HCT116 (cell line): ENCODE results near the gene OPCML. TPM values are rescaled to one million over a fixed set of nuclear protein-coding genes. Genes with fewer than 3 reads are reported as not detected.

Source experiments
- ATAC-seq: fragments of 200-7000 bp; cut with Tn5 transposase; 2 replicates; pipeline ENCODE4 v1.9.1; 2020; ENCODE audit warnings: mild to moderate bottlenecking, moderate library complexity
- BruUV-seq: library from RNA; stranded (reverse); fragments of 400-500 nt; replicated peaks from 2 replicates; lab custom pipeline; 2021; lab: Mats Ljungman, UMichigan
- CTCF ChIA-PET: fragments of 300-600 bp; sonication (Branson Sonifier 250); formaldehyde crosslinking; loops from one replicate; lab custom pipeline; 2021; ENCODE audit warnings: antibody characterized with exemption; lab: Charles Lee
- POLR2A ChIA-PET: fragments of 300-600, 350-600 bp; sonication (Branson Sonifier 250); formaldehyde crosslinking; loops from one replicate; lab custom pipeline; 2021; ENCODE audit warnings: antibody characterized with exemption; lab: Charles Lee
- RAD21 ChIA-PET, 2 experiments: fragments of 300-600 bp; sonication (Branson Sonifier 250); formaldehyde crosslinking; loops; one replicate each; lab custom pipeline; 2023; ENCODE audit warnings: low total read pairs in 2 of 2; ENCODE audit not compliant: uncharacterized antibody in 2 of 2, unreplicated experiment in 2 of 2, low non-redundant PET in 1 of 2; lab: Charles Lee
- DNase-seq: peaks from one replicate; pipeline ENCODE4 v3.0.0-alpha.2; 2010; ENCODE audit warnings: low read depth, low spot score
- H2AFZ ChIP-seq: fragments of 200-600 bp; shearing (Covaris generic), sonication (generic); 2 replicates; pipeline ENCODE4 v1.6.1; 2017; ENCODE audit warnings: low read depth, mixed run types, mixed read lengths, antibody characterized with exemption, low read length; ENCODE audit not compliant: poor library complexity, severe bottlenecking
- H3K27ac ChIP-seq: 2 replicates; pipeline ENCODE4 v1.5.1; 2012; ENCODE audit warnings: low read depth, low read length
- H3K27me3 ChIP-seq: fragments of 200-600 bp; sonication (generic); 2 replicates; pipeline ENCODE4 v1.6.1; 2016; ENCODE audit warnings: mixed run types, low read length, mixed read lengths; ENCODE audit not compliant: insufficient read depth
- H3K36me3 ChIP-seq, 2 experiments: fragments of 200-500 bp in 1 of 2; fragments of 200-600 bp in 1 of 2; sonication (Bioruptor generic) in 1 of 2; sonication (generic) in 1 of 2; 2 replicates each; pipeline versions ENCODE4 v1.5.1 to v1.6.1; 2014 to 2016; ENCODE audit warnings: low read length in 2 of 2, inconsistent platforms in 1 of 2, mixed read lengths in 1 of 2, mixed run types in 1 of 2; ENCODE audit not compliant: insufficient read depth in 2 of 2, control insufficient read depth in 1 of 2
- H3K4me1 ChIP-seq, 2 experiments: fragments of 200-600 bp in 1 of 2; sonication (generic) in 1 of 2; 2 replicates each; pipeline versions ENCODE4 v1.5.1 to v1.6.1; 2012 to 2017; ENCODE audit warnings: low read length in 2 of 2, inconsistent platforms in 1 of 2, mild to moderate bottlenecking in 1 of 2, mixed read lengths in 1 of 2, mixed run types in 1 of 2, moderate library complexity in 1 of 2; ENCODE audit not compliant: insufficient read depth in 2 of 2, control insufficient read depth in 1 of 2
- H3K4me2 ChIP-seq: fragments of 200-600 bp; sonication (generic); 2 replicates; pipeline ENCODE4 v1.6.1; 2017; ENCODE audit warnings: mixed run types, low read length, mixed read lengths
- H3K4me3 ChIP-seq, 2 experiments: fragments of 200-600 bp in 1 of 2; sonication (generic) in 1 of 2; replicated peaks in 1 of 2; 2 replicates each; pipeline ENCODE4 v1.5.1; 2011 to 2016; ENCODE audit warnings: low read length in 2 of 2, control low read depth in 1 of 2, low read depth in 1 of 2, mild to moderate bottlenecking in 1 of 2, mixed read lengths in 1 of 2, mixed run types in 1 of 2
- H3K79me2 ChIP-seq: fragments of 200-600 bp; sonication (generic); 2 replicates; pipeline ENCODE4 v1.6.1; 2017; ENCODE audit warnings: mild to moderate bottlenecking, mixed run types, low read length, moderate library complexity, mixed read lengths; ENCODE audit not compliant: insufficient read depth
- H3K9ac ChIP-seq: fragments of 200-600 bp; sonication (generic); 2 replicates; pipeline ENCODE4 v1.6.1; 2016; ENCODE audit warnings: low read length, mixed read lengths
- H3K9me2 ChIP-seq: fragments of 200-600 bp; sonication (generic), shearing (Covaris generic); 2 replicates; pipeline ENCODE4 v1.6.1; 2017; ENCODE audit warnings: mixed run types, mild to moderate bottlenecking, moderate library complexity; ENCODE audit not compliant: insufficient read depth
- H3K9me3 ChIP-seq, 2 experiments: fragments of 200-500 bp in 1 of 2; fragments of 200-600 bp in 1 of 2; sonication (Bioruptor generic) in 1 of 2; sonication (generic) in 1 of 2; 2 replicates each; pipeline ENCODE4 v1.6.1; 2014 to 2017; ENCODE audit warnings: low read length in 2 of 2, mixed read lengths in 2 of 2, inconsistent platforms in 1 of 2, low read depth in 1 of 2, mild to moderate bottlenecking in 1 of 2, mixed run types in 1 of 2, moderate library complexity in 1 of 2; ENCODE audit not compliant: control insufficient read depth in 1 of 2, insufficient read depth in 1 of 2
- H4K20me1 ChIP-seq: fragments of 200-600 bp; sonication (generic), shearing (Covaris generic); 2 replicates; pipeline ENCODE4 v1.6.1; 2017; ENCODE audit warnings: mixed run types, mild to moderate bottlenecking, moderate library complexity; ENCODE audit not compliant: insufficient read depth
- FOSL1 ChIP-seq: IDR thresholded peaks from 2 replicates; pipeline ENCODE4 v1.6.1; 2012; ENCODE audit warnings: low read depth
- POLR2AphosphoS5 ChIP-seq: IDR thresholded peaks from 2 replicates; pipeline ENCODE4 v1.6.1; 2011; ENCODE audit warnings: mild to moderate bottlenecking, low read depth, low read length, moderate library complexity
- RAD21 ChIP-seq: IDR thresholded peaks from 2 replicates; pipeline ENCODE4 v1.6.1; 2012; ENCODE audit warnings: low read depth, mild to moderate bottlenecking
- SRF ChIP-seq: IDR thresholded peaks from 2 replicates; pipeline ENCODE4 v1.6.1; 2012; ENCODE audit warnings: low read depth
- TCF7L2 ChIP-seq: IDR thresholded peaks from 2 replicates; pipeline ENCODE4 v1.7.0; 2011; ENCODE audit warnings: borderline replicate concordance, inconsistent platforms; ENCODE audit not compliant: insufficient read depth, insufficient read length; ENCODE audit errors: extremely low read depth
- ZNF274 ChIP-seq: fragments of 200-500 bp; sonication (Bioruptor generic); IDR thresholded peaks from 2 replicates; pipeline ENCODE4 v1.6.1; 2014; ENCODE audit warnings: mild to moderate bottlenecking, low read depth, low read length, inconsistent platforms
- intact Hi-C: fragments of 100-400 bp; cut with micrococcal nuclease; formaldehyde crosslinking; loops from 2 replicates; pipeline ENCODE4 v1.10.0; 2022
- total RNA-seq: library from RNA; stranded (reverse); gene quantifications from one replicate; pipeline ENCODE4 v1.2.1, GENCODE V29; 2021; ENCODE audit not compliant: unreplicated experiment
- TF ChIP-seq, protein P1 (sequence below): IDR thresholded peaks from 2 replicates; pipeline ENCODE4 v1.6.1; 2012; ENCODE audit warnings: low read depth
- TF ChIP-seq, protein P2 (sequence below), 3 experiments: fragments of 200-600 bp in 1 of 3; sonication (generic) in 1 of 3; IDR thresholded peaks in 2 of 3; conservative IDR thresholded peaks in 1 of 3; 2 replicates each; pipeline ENCODE4 v1.5.1; 2012 to 2017; ENCODE audit warnings: low read depth in 2 of 3, low read length in 2 of 3, antibody characterized with exemption in 1 of 3, borderline replicate concordance in 1 of 3, control low read depth in 1 of 3, mild to moderate bottlenecking in 1 of 3, mixed read lengths in 1 of 3, mixed run types in 1 of 3, moderate library complexity in 1 of 3; ENCODE audit not compliant: insufficient read depth in 1 of 3
- TF ChIP-seq, protein P3 (sequence below): IDR thresholded peaks from 2 replicates; pipeline ENCODE4 v1.6.1; 2012

OPCML gene
- total RNA-seq, 1 experiment from 2014 or later, result not detected

DNA sequence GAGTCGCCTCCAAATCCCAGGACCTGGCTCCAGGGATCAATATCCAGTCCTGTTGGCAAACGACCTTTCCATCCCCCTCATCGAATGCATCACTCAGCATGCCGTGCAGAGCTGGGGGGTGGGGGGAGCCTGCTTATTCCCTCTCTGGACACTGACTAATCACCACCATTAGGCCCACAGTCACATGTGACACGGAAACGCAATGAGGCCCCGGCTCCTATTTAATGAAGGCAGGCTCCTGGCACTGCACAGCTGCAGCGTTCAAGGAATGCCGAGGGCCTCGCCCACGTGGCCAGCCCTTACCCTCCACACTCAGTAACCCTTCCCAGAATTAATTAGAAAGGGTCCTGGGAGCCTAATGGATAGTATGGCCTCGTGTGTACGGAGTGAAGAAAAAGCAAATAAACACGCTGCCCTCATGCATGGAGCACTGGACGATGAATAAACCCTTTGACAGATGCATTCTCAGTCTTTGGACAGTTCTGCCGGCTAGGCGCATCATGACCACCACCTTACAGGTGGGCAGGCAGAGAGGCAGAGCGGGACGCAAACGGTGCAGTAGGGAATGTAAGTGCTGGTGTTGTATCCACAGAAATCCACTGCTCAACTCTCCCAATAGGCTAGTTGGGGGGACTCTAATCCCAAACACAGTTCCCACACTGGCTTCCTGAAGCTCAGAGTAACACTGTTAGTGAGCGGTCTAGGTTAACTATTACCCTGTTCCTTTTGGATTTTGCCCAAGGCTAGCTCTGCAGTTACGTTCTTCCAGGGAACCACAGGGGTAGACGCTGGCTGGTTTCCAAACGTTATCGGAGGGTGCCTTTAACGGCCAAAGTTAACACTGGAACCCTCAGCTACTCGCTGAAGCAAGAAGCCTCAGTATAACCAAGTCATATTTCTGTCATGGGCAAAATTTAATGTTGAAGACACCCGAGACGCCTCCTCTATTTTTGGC lies 490.1 kb downstream of the OPCML start:
- peaks cover 0 to 10% of the 10 kb centered on the region in 2 experiments; a peak in 2 of 4 replicates for H3K9me3 ChIP-seq
- H3K27ac ChIP-seq, result no peak overlapping the region
- no peaks in the 10 kb centered on the region for H3K79me2 ChIP-seq
- DNase-seq, result no peak
- H4K20me1 ChIP-seq, result no peaks in the 10 kb centered on the region
- no peak overlapping the region for H2AFZ ChIP-seq
- no peak for ATAC-seq
- CTCF ChIA-PET, result no interaction called here
- no TSS peak for BruUV-seq
- H3K4me3 ChIP-seq, result no peak overlapping the region
- POLR2A ChIA-PET, result no interaction called here
- RAD21 ChIA-PET, result no interaction called here
- no peaks in the 10 kb centered on the region for H3K4me1 ChIP-seq
- no peak overlapping the region for H3K4me2 ChIP-seq
- H3K36me3 ChIP-seq, result no peaks in the 10 kb centered on the region
- H3K9me2 ChIP-seq, result no peaks in the 10 kb centered on the region
- TF ChIP-seq SRF, result no peak
- TF ChIP-seq, protein P1, sequence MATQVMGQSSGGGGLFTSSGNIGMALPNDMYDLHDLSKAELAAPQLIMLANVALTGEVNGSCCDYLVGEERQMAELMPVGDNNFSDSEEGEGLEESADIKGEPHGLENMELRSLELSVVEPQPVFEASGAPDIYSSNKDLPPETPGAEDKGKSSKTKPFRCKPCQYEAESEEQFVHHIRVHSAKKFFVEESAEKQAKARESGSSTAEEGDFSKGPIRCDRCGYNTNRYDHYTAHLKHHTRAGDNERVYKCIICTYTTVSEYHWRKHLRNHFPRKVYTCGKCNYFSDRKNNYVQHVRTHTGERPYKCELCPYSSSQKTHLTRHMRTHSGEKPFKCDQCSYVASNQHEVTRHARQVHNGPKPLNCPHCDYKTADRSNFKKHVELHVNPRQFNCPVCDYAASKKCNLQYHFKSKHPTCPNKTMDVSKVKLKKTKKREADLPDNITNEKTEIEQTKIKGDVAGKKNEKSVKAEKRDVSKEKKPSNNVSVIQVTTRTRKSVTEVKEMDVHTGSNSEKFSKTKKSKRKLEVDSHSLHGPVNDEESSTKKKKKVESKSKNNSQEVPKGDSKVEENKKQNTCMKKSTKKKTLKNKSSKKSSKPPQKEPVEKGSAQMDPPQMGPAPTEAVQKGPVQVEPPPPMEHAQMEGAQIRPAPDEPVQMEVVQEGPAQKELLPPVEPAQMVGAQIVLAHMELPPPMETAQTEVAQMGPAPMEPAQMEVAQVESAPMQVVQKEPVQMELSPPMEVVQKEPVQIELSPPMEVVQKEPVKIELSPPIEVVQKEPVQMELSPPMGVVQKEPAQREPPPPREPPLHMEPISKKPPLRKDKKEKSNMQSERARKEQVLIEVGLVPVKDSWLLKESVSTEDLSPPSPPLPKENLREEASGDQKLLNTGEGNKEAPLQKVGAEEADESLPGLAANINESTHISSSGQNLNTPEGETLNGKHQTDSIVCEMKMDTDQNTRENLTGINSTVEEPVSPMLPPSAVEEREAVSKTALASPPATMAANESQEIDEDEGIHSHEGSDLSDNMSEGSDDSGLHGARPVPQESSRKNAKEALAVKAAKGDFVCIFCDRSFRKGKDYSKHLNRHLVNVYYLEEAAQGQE, result no peak
- TF ChIP-seq, protein P2, sequence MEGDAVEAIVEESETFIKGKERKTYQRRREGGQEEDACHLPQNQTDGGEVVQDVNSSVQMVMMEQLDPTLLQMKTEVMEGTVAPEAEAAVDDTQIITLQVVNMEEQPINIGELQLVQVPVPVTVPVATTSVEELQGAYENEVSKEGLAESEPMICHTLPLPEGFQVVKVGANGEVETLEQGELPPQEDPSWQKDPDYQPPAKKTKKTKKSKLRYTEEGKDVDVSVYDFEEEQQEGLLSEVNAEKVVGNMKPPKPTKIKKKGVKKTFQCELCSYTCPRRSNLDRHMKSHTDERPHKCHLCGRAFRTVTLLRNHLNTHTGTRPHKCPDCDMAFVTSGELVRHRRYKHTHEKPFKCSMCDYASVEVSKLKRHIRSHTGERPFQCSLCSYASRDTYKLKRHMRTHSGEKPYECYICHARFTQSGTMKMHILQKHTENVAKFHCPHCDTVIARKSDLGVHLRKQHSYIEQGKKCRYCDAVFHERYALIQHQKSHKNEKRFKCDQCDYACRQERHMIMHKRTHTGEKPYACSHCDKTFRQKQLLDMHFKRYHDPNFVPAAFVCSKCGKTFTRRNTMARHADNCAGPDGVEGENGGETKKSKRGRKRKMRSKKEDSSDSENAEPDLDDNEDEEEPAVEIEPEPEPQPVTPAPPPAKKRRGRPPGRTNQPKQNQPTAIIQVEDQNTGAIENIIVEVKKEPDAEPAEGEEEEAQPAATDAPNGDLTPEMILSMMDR (IDR thresholded peaks at IDR 0.05 in 2 of 3, conservative IDR thresholded peaks at IDR 0.05 in 1 of 3; ENCODE audit: borderline replicate concordance in 1 of 3, insufficient read depth in 1 of 3, low read depth in 2 of 3, low read length in 2 of 3), result no peak
- TF ChIP-seq, protein P3, sequence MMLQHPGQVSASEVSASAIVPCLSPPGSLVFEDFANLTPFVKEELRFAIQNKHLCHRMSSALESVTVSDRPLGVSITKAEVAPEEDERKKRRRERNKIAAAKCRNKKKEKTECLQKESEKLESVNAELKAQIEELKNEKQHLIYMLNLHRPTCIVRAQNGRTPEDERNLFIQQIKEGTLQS, result no peak
- no peak for TF ChIP-seq TCF7L2
- TF ChIP-seq ZNF274, result no peak
- no peak for TF ChIP-seq RAD21
- TF ChIP-seq FOSL1, result no peak
- no peak for TF ChIP-seq POLR2AphosphoS5
- intact Hi-C loops, result no loop called here
- H3K27me3 ChIP-seq, result no peaks in the 10 kb centered on the region
- H3K9ac ChIP-seq, result no peak overlapping the region
